IMR-90 (cell line): ENCODE data around the gene RPS5. TPM values are rescaled to one million over a fixed set of nuclear protein-coding genes. Genes with fewer than 3 reads are reported as not detected.

Experiments
- ATAC-seq: fragments of 200-7000 bp; cut with Tn5 transposase; 2 replicates; pipeline ENCODE4 v1.9.1; 2020; ENCODE audit warnings: low read depth, mild to moderate bottlenecking, moderate library complexity
- BruUV-seq: library from RNA; stranded (reverse); fragments of 400-500 nt; replicated peaks from 2 replicates; lab custom pipeline; 2021; lab: Mats Ljungman, UMichigan
- CTCF ChIA-PET: fragments of 300-600 bp; formaldehyde crosslinking; extraction: SDS; loops from one replicate; lab custom pipeline; 2021; ENCODE audit warnings: antibody characterized with exemption; lab: Yijun Ruan, JAX
- POLR2A ChIA-PET: fragments of 300-600 bp; sonication (Branson Sonifier 250); formaldehyde crosslinking; loops from one replicate; lab custom pipeline; 2022; ENCODE audit warnings: antibody characterized with exemption; ENCODE audit not compliant: unreplicated experiment; lab: Charles Lee
- DNase-seq: peaks from one replicate; pipeline ENCODE4 v3.0.0; 2013
- H2AFZ ChIP-seq: replicated peaks from 2 replicates; pipeline ENCODE3; 2013; ENCODE audit warnings: low read length, mild to moderate bottlenecking; ENCODE audit not compliant: poor library complexity
- H2AK5ac ChIP-seq: 2 replicates; pipeline ENCODE4 v1.6.1; 2013; ENCODE audit warnings: low read depth, low read length, inconsistent platforms
- H2AK9ac ChIP-seq: replicated peaks from 2 replicates; pipeline ENCODE3; 2013; ENCODE audit warnings: mild to moderate bottlenecking, low read depth, low read length, moderate library complexity; ENCODE audit not compliant: poor library complexity
- H2BK120ac ChIP-seq: 2 replicates; pipeline ENCODE4 v1.6.1; 2013; ENCODE audit warnings: low read depth, low read length, inconsistent platforms
- H2BK15ac ChIP-seq: 3 replicates; pipeline ENCODE4 v1.6.1; 2013; ENCODE audit warnings: low read depth, low read length, inconsistent platforms
- H2BK20ac ChIP-seq: 2 replicates; pipeline ENCODE4 v1.6.1; 2013; ENCODE audit warnings: low read depth, mild to moderate bottlenecking, inconsistent platforms, low read length, moderate library complexity
- H2BK5ac ChIP-seq: 2 replicates; pipeline ENCODE4 v1.6.1; 2013; ENCODE audit warnings: mild to moderate bottlenecking, low read depth, low read length, inconsistent platforms; ENCODE audit not compliant: poor library complexity, severe bottlenecking
- H3K14ac ChIP-seq: replicated peaks from 2 replicates; pipeline ENCODE4 v1.6.1; 2013; ENCODE audit warnings: low read depth, low read length, inconsistent platforms
- H3K18ac ChIP-seq: 2 replicates; pipeline ENCODE4 v1.6.1; 2013; ENCODE audit warnings: low read depth, low read length, control low read depth
- H3K23ac ChIP-seq: 2 replicates; pipeline ENCODE4 v1.6.1; 2013; ENCODE audit warnings: low read depth, low read length, inconsistent platforms
- H3K27ac ChIP-seq: 2 replicates; pipeline ENCODE4 v1.5.1; 2013; ENCODE audit warnings: mild to moderate bottlenecking, control low read depth, low read length; ENCODE audit not compliant: insufficient read depth
- H3K27me3 ChIP-seq: 2 replicates; pipeline ENCODE4 v1.6.1; 2013; ENCODE audit warnings: low read length; ENCODE audit not compliant: control insufficient read depth, insufficient read depth
- H3K36me3 ChIP-seq: 2 replicates; pipeline ENCODE4 v1.6.1; 2013; ENCODE audit warnings: low read length, mixed read lengths; ENCODE audit not compliant: control insufficient read depth, insufficient read depth
- H3K4ac ChIP-seq: 2 replicates; pipeline ENCODE4 v1.6.1; 2013; ENCODE audit warnings: low read depth, low read length, inconsistent platforms
- H3K4me1 ChIP-seq: 2 replicates; pipeline ENCODE4 v1.6.1; 2013; ENCODE audit warnings: low read length, mixed read lengths; ENCODE audit not compliant: control insufficient read depth, insufficient read depth
- H3K4me2 ChIP-seq: 2 replicates; pipeline ENCODE4 v1.6.1; 2013; ENCODE audit warnings: low read depth, mild to moderate bottlenecking, control low read depth, low read length, moderate library complexity
- H3K4me3 ChIP-seq: 2 replicates; pipeline ENCODE4 v1.5.1; 2013; ENCODE audit warnings: low read depth, mild to moderate bottlenecking, control low read depth, low read length, moderate library complexity; ENCODE audit not compliant: insufficient read depth
- H3K56ac ChIP-seq: 2 replicates; pipeline ENCODE4 v1.6.1; 2013; ENCODE audit warnings: low read length, inconsistent platforms; ENCODE audit not compliant: insufficient read depth; ENCODE audit errors: extremely low read depth
- H3K79me1 ChIP-seq, 2 experiments: 2 replicates each; pipeline ENCODE4 v1.6.1; 2013; ENCODE audit warnings: low read length in 2 of 2, inconsistent platforms in 1 of 2, low read depth in 1 of 2
- H3K9ac ChIP-seq: 2 replicates; pipeline ENCODE4 v1.6.1; 2013; ENCODE audit warnings: low read depth, low read length, control low read depth
- H3K9me1 ChIP-seq: 2 replicates; pipeline ENCODE4 v1.6.1; 2013; ENCODE audit warnings: low read length, inconsistent platforms; ENCODE audit not compliant: insufficient read depth
- H3K9me3 ChIP-seq: 2 replicates; pipeline ENCODE4 v1.6.1; 2013; ENCODE audit warnings: low read length; ENCODE audit not compliant: control insufficient read depth, insufficient read depth
- H4K20me1 ChIP-seq: 2 replicates; pipeline ENCODE4 v1.6.1; 2013; ENCODE audit warnings: low read length, inconsistent platforms; ENCODE audit not compliant: insufficient read depth
- H4K5ac ChIP-seq: 2 replicates; pipeline ENCODE4 v1.6.1; 2013; ENCODE audit warnings: mild to moderate bottlenecking, low read depth, low read length, control low read depth
- H4K8ac ChIP-seq, 2 experiments: 2 replicates each; pipeline ENCODE4 v1.6.1; 2013; ENCODE audit warnings: low read depth in 2 of 2, low read length in 2 of 2, control low read depth in 1 of 2, inconsistent platforms in 1 of 2
- H4K91ac ChIP-seq: 2 replicates; pipeline ENCODE4 v1.6.1; 2013; ENCODE audit warnings: low read depth, low read length, inconsistent platforms; ENCODE audit not compliant: insufficient read depth
- BHLHE40 ChIP-seq: fragments of 150-350 bp; IDR thresholded peaks from 2 replicates; pipeline ENCODE4 v1.6.1; 2016; ENCODE audit warnings: mild to moderate bottlenecking, low read depth, low read length
- CEBPB ChIP-seq: IDR thresholded peaks from 2 replicates; pipeline ENCODE4 v1.6.1; 2012; ENCODE audit warnings: low read depth, low read length, improper control_type of control experiment
- CHD1 ChIP-seq: IDR thresholded peaks from 2 replicates; pipeline ENCODE4 v1.6.1; 2012; ENCODE audit warnings: low read depth, low read length, improper control_type of control experiment
- CTCF ChIP-seq: conservative IDR thresholded peaks from 2 replicates; pipeline ENCODE4 v1.5.1; 2012; ENCODE audit warnings: mild to moderate bottlenecking, low read depth, low read length, improper control_type of control experiment
- MAZ ChIP-seq: IDR thresholded peaks from 2 replicates; pipeline ENCODE4 v1.6.1; 2012; ENCODE audit warnings: low read depth, mild to moderate bottlenecking, low read length, improper control_type of control experiment, moderate library complexity, borderline replicate concordance
- MXI1 ChIP-seq: IDR thresholded peaks from 2 replicates; pipeline ENCODE4 v1.6.1; 2012; ENCODE audit warnings: low read depth, mild to moderate bottlenecking, low read length, moderate library complexity, borderline replicate concordance
- NFE2L2 ChIP-seq: fragments of 150-350 bp; IDR thresholded peaks from 2 replicates; pipeline ENCODE4 v1.6.1; 2016; ENCODE audit warnings: low read depth, mild to moderate bottlenecking, low read length
- RAD21 ChIP-seq: IDR thresholded peaks from 2 replicates; pipeline ENCODE4 v1.6.1; 2012; ENCODE audit warnings: low read length, improper control_type of control experiment
- RCOR1 ChIP-seq: IDR thresholded peaks from 2 replicates; pipeline ENCODE4 v1.6.1; 2012; ENCODE audit warnings: mild to moderate bottlenecking, low read length, improper control_type of control experiment; ENCODE audit not compliant: insufficient replicate concordance
- SMC3 ChIP-seq: fragments of 150-350 bp; IDR thresholded peaks from 2 replicates; pipeline ENCODE4 v1.6.1; 2016; ENCODE audit warnings: low read depth, mild to moderate bottlenecking, antibody characterized with exemption, low read length, moderate library complexity
- WGBS, 2 experiments: methylation state at CpG; one replicate each; pipeline versions ENCODE4 v1.1.5 to v1.1.7; 2013; ENCODE audit warnings: missing lambda C conversion rate in 2 of 2; ENCODE audit not compliant: insufficient read length in 1 of 2; ENCODE audit errors: extremely low coverage in 2 of 2; 5-methylcytosine and 5-hydroxymethylcytosine counted together
- dilution Hi-C: fragments of 300-500 bp; cut with HindIII; formaldehyde crosslinking; loops from one replicate; pipeline ENCODE4 v1.14.3; 2018; ENCODE audit warnings: low sequenced_read_pairs; ENCODE audit not compliant: unreplicated experiment
- in situ Hi-C: fragments of 300-500 bp; cut with MboI; formaldehyde crosslinking; loops from 3 replicates; pipeline ENCODE4 v1.14.3; 2019; ENCODE audit warnings: low sequenced_read_pairs, inconsistent platforms, mixed read lengths
- intact Hi-C: fragments of 100-400 bp; cut with micrococcal nuclease; formaldehyde crosslinking; loops from 2 replicates; pipeline ENCODE4 v1.10.0; 2022
- polyA plus RNA-seq, 3 experiments: library from polyadenylated mRNA; depleted of rRNA; stranded (reverse); fragments of >200 nt; gene quantifications; 2 replicates each; pipeline ENCODE4 v1.2.3, GENCODE V29; 2012; ENCODE audit warnings: low replicate concordance in 1 of 3
- total RNA-seq: library from RNA; depleted of rRNA; stranded (reverse); fragments of >200 nt; gene quantifications from 2 replicates; pipeline ENCODE4 v1.2.3, GENCODE V29; 2012

The RPS5 gene
- total and polyA plus RNA-seq, 2 of the 4 experiments (the other 2 are of a cell fraction): 3,265 to 5,858 TPM

GRCh38 chr19:58398087-58398486 is 11.0 kb downstream of the RPS5 start:
- WGBS, 2 experiments: 92% methylated on average over 2 of the region's 4 CpGs; no CpG with 5 or more reads in 1 of the 2 experiments
- BruUV-seq: no TSS peak
- H3K9ac ChIP-seq: no peak overlapping the region
- H3K27me3 ChIP-seq: no peaks in the 10 kb centered on the region
- H3K14ac ChIP-seq: no peak overlapping the region
- H2BK15ac ChIP-seq: no peak overlapping the region
- H3K4ac ChIP-seq: no peak overlapping the region
- TF ChIP-seq BHLHE40 (no peak), CEBPB (no peak), RAD21 (no peak), CTCF (no peak), RCOR1 (no peak), SMC3 (no peak), NFE2L2 (no peak), MAZ (no peak), CHD1 (no peak), MXI1 (no peak)
- no peaks in the 10 kb centered on the region for H3K9me1 ChIP-seq
- in situ Hi-C loops (no loop called here), dilution Hi-C loops (no loop called here), intact Hi-C loops (no loop called here)
- H2BK5ac ChIP-seq: no peak overlapping the region
- no peak overlapping the region for H3K4me2 ChIP-seq
- H3K9me3 ChIP-seq: no peaks in the 10 kb centered on the region
- no peak for DNase-seq
- H4K8ac ChIP-seq: no peak overlapping the region
- peaks cover 5% of the 10 kb centered on the region for H3K4me1 ChIP-seq
- H3K18ac ChIP-seq: no peak overlapping the region
- no peak overlapping the region for H3K27ac ChIP-seq
- no peak for ATAC-seq
- no peak overlapping the region for H2AK9ac ChIP-seq
- CTCF ChIA-PET: no interaction called here
- H4K91ac ChIP-seq: no peak overlapping the region
- no peak overlapping the region for H3K56ac ChIP-seq
- no peak overlapping the region for H4K5ac ChIP-seq
- no peak overlapping the region for H2BK120ac ChIP-seq
- no peak overlapping the region for H2BK20ac ChIP-seq
- POLR2A ChIA-PET: no interaction called here
- H2AK5ac ChIP-seq: no peak overlapping the region
- peaks cover under 1 to 28% of the 10 kb centered on the region in 2 experiments; a peak in 3 of 4 replicates for H3K79me1 ChIP-seq
- H4K20me1 ChIP-seq: peaks cover 19% of the 10 kb centered on the region
- peaks cover 21% of the 10 kb centered on the region for H3K36me3 ChIP-seq
- H2AFZ ChIP-seq: no peak overlapping the region
- H3K4me3 ChIP-seq: no peak overlapping the region
- no peak overlapping the region for H3K23ac ChIP-seq
